Limb (tissue), 2 donors: ENCODE results near the gene OR56A4.
"Not testable (repeated sequence)": the region's sequence is repeated elsewhere in the genome, so short reads cannot be mapped to it uniquely, and the experiment has no call there.

ENCODE experiments used
- DNase-seq, 2 donors: peaks; one replicate each; pipeline ENCODE4 v3.0.0-alpha.2; 2016; ENCODE audit errors: extremely low spot score in 2 of 2

The OR56A4 gene

GRCh38 chr11:5960704-5961320 lies 45.9 kb downstream of the OR56A4 start:
- DNase-seq: not testable (repeated sequence)

- DNase-seq: no peak
Observed at GRCh38 chr11:5955586-5955985, 51.2 kb downstream of the OR56A4 start.
